ENCODE measurements around the gene FN3K. TPM values are rescaled to one million over a fixed set of nuclear protein-coding genes. Genes with fewer than 3 reads are reported as not detected.
"Not testable (repeated sequence)": the region's sequence is repeated elsewhere in the genome, so short reads cannot be mapped to it uniquely, and the experiment has no call there.

FN3K gene
- total RNA-seq, 1 donor from 2014 or later: 57.2 TPM

- intact Hi-C loops (cut with DNase I): no loop called here
- ATAC-seq (no peak), DNase-seq (ENCODE audit: low spot score) (no peak)
These were observed 19.1 kb downstream of the FN3K start for GRCh38 chr17:82754297-82755208.

GRCh38 chr17:82756166-82756565, 20.8 kb downstream of the FN3K start:
- no peak for DNase-seq (ENCODE audit: low spot score)
- intact Hi-C loops (cut with DNase I): no loop called here
- no peak for ATAC-seq

- intact Hi-C loops (cut with DNase I): loop anchor here (5.0 kb wide), 1 partner anchor 103 kb away; no protein-coding TSS in a partner anchor
- ATAC-seq: no peak
- no peak for DNase-seq (ENCODE audit: low spot score)
These were observed 30.0 kb downstream of the FN3K start for GRCh38 chr17:82765371-82765770.

GRCh38 chr17:82767041-82767754, 31.8 kb downstream of the FN3K start:
- DNase-seq (ENCODE audit: low spot score): no peak
- ATAC-seq: peak; percentile 49
- intact Hi-C loops (cut with DNase I): loop anchor here (5.0 kb wide), 1 partner anchor 105 kb away; no protein-coding TSS in a partner anchor

- ATAC-seq: no peak
- DNase-seq (ENCODE audit: low spot score): no peak
- intact Hi-C loops (cut with DNase I): loop anchor here (5.0 kb wide), 1 partner anchor 107 kb away; no protein-coding TSS in a partner anchor
These were observed 33.6 kb downstream of the FN3K start for GRCh38 chr17:82769041-82769440.

GRCh38 chr17:82772026-82772425, 36.6 kb downstream of the FN3K start:
- intact Hi-C loops (cut with DNase I): no loop called here
- DNase-seq (ENCODE audit: low spot score) (no peak), ATAC-seq (no peak)

GRCh38 chr17:82774456-82774855, 39.0 kb downstream of the FN3K start:
- DNase-seq (ENCODE audit: low spot score); intact Hi-C loops (cut with DNase I); ATAC-seq: not testable (repeated sequence)

- intact Hi-C loops (cut with DNase I): no loop called here
- DNase-seq (ENCODE audit: low spot score): peak; percentile 81
- ATAC-seq: peak; percentile 65
These were observed 39.8 kb downstream of the FN3K start for GRCh38 chr17:82775001-82775823.

- DNase-seq (ENCODE audit: low spot score) (no peak), ATAC-seq (no peak)
- intact Hi-C loops (cut with DNase I): no loop called here
These were observed 41.0 kb downstream of the FN3K start for GRCh38 chr17:82776454-82776853.

GRCh38 chr17:82777778-82778375, 42.5 kb downstream of the FN3K start:
- ATAC-seq; DNase-seq (ENCODE audit: low spot score); intact Hi-C loops (cut with DNase I): not testable (repeated sequence)

- ATAC-seq: no peak
- no peak for DNase-seq (ENCODE audit: low spot score)
- intact Hi-C loops (cut with DNase I): no loop called here
These were observed 44.1 kb downstream of the FN3K start for GRCh38 chr17:82779541-82779940.

GRCh38 chr17:82780195-82780594, 44.8 kb downstream of the FN3K start:
- intact Hi-C loops (cut with DNase I): no loop called here
- ATAC-seq: no peak

GRCh38 chr17:82780971-82781893, 45.8 kb downstream of the FN3K start:
- peak; percentile 39 for ATAC-seq
- intact Hi-C loops (cut with DNase I): no loop called here
- DNase-seq (ENCODE audit: low spot score): no peak

More at GRCh38 chr17:82780195-82780594, 44.8 kb downstream of the FN3K start:
- no peak for DNase-seq (ENCODE audit: low spot score)

- DNase-seq (ENCODE audit: low spot score): peak; percentile 91
- intact Hi-C loops (cut with DNase I): no loop called here
- ATAC-seq: peak; percentile 96
These were observed 46.5 kb downstream of the FN3K start for GRCh38 chr17:82781894-82782274.

- intact Hi-C loops (cut with DNase I): no loop called here
- no peak for DNase-seq (ENCODE audit: low spot score)
- no peak for ATAC-seq
These were observed 47.3 kb downstream of the FN3K start for GRCh38 chr17:82782657-82783207.

GRCh38 chr17:82783498-82783897, 48.1 kb downstream of the FN3K start:
- no peak for ATAC-seq
- intact Hi-C loops (cut with DNase I): no loop called here
- DNase-seq (ENCODE audit: low spot score): no peak

- DNase-seq (ENCODE audit: low spot score); intact Hi-C loops (cut with DNase I); ATAC-seq: not testable (repeated sequence)
These were observed 50.2 kb downstream of the FN3K start for GRCh38 chr17:82785581-82785980.
